ENCODE measurements around the gene C2CD2L.

GRCh38 chr11:119087747-119088241 is 19.4 kb upstream of the C2CD2L start:
- no peak for TF ChIP-seq EZH2phosphoT487 (IDR thresholded peaks at IDR 0.05; ENCODE audit: borderline replicate concordance)
- no peak for TF ChIP-seq CTCF (conservative IDR thresholded peaks at IDR 0.05; ENCODE audit: low read length)

Measured in Loucy (cell line).